ENCODE data around the gene AHNAK2.
"Not testable (repeated sequence)": the region's sequence is repeated elsewhere in the genome, so short reads cannot be mapped to it uniquely, and the experiment has no call there.

AHNAK2 gene

DNA sequence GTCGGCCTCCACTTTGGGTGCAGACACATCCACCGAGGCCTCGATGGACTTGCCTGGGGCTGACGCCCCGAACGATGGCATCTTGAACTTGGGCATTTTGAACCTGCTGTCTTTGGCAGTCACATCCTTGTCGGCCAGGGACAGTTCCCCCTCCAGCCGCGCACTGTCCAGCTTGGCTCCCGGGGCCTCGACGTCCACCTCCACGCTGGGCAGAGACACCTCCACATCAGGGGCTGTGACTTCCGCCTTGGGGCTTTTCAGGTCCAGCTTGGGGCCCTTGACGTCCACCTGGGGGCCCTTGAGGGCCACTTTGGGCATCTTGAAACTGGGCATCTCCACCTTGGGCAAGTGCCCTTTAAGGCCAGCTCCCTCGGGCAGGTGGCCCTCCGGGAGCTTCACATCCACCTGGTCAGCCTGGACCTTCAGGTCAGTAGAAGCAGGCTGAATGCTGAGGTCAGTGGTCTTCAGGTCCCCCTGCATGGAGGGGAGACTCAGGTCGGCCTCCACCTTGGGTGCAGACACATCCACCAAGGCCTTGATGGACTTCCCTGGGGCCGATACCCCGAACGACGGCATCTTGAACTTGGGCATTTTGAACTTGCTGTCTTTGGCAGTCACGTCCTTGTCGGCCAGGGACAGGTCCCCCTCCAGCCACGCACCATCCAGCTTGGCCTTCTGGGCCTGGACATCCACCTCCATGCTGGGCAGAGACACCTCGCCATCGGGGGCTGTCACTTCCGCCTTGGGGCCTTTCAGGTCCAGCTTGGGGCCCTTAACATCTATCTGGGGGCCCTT, 26.1 kb downstream of the AHNAK2 start:
- not testable (repeated sequence) for DNase-seq (ENCODE audit: low read depth)

DNA sequence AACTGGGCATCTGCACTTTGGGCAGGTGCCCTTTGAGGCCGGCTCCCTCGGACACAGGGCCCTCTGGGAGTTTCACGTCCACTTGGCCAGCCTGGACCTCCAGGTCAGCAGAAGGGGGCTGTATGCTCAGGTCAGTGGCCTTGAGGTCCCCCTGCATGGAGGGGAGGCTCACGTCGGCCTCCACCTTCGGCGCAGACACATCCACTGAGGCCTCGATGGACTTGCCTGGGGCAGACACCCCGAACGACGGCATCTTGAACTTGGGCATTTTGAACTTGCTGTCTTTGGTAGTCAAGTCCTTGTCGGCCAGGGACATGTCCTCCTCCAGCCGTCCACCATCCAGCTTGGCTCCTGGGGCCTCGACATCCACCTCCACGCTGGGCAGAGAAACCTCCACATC, 27.5 kb downstream of the AHNAK2 start:
- not testable (repeated sequence) for DNase-seq (ENCODE audit: low read depth)

DNA sequence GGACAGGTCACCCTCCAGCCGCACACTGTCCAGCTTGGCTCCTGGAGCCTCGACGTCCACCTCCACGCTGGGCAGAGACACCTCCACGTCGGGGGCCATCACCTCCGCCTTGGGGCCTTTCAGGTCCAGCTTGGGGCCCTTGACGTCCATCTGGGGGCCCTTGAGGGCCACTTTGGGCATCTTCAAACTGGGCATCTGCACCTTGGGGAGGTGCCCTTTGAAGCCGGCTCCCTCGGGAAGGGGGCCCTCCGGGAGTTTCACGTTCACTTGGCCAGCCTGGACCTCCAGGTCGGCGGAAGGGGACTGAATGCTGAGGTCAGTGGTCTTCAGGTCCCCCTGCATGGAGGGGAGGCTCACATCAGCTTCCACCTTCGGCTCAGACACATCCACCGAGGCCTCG, 28.2 kb downstream of the AHNAK2 start:
- DNase-seq (ENCODE audit: low read depth), result no peak

DNA sequence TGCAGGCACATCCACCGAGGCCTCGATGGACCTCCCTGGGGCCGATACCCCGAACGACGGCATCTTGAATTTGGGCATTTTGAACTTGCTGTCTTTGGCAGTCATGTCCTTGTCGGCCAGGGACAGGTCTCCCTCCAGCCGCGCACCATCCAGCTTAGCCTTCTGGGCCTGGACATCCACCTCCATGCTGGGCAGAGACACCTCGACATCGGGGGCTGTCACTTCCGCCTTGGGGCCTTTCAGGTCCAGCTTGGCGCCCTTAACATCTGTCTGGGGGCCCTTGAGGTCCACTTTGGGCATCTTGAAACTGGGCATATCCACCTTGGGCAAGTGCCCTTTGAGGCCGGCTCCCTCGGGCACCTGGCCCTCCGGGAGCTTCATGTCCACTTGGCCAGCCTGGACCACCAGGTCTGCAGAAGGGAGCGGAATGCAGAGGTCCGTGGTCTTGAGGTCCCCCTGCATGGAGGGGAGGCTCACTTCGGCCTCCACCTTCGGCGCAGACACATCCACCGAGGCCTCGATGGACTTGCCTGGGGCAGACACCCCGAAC, 28.7 kb downstream of the AHNAK2 start:
- not testable (repeated sequence) for DNase-seq (ENCODE audit: low read depth)

DNA sequence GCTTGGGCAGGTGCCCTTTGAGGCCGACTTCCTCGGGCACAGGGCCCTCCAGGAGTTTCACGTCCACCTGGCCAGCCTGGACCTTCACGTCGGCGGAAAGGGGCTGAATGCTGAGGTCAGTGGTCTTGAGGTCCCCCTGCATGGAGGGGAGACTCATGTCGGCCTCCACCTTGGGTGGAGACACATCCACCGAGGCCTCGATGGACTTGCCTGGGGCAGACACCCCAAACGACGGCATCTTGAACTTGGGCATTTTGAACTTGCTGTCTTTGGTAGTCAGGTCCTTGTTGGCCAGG, 29.5 kb downstream of the AHNAK2 start:
- no peak for DNase-seq (ENCODE audit: low read depth)

DNA sequence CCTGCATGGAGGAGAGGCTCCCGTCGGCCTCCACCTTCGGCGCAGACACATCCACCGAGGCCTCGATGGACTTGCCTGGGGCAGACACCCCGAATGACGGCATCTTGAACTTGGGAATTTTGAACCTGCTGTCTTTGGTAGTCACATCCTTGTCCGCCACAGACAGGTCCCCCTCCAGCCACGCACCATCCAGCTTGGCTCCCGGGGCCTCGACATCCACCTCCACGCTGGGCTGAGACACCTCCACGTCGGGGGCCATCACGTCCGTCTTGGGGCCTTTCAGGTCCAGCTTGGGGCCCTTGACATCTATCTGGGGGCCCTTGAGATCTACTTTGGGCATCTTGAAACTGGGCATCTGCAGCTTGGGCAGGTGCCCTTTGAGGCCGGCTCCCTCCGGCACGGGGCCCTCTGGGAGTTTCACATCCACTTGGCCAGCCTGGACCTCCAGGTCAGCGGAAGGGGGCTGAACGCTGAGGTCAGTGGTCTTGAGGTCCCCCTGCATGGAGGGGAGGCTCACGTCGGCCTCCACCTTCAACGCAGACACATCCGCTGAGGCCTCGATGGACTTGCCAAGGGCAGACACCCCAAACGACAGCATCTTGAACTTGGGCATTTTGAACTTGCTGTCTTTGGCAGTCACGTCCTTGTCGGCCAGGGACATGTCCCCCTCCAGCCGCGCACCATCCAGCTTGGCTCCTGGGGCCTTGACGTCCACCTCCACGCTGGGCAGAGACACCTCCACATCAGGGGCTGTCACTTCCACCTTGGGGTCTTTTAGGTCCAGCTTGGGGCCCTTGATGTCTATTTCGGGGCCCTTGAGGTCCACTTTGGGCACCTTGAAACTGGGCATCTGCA, 30.1 kb downstream of the AHNAK2 start:
- DNase-seq (ENCODE audit: low read depth), result not testable (repeated sequence)

DNA sequence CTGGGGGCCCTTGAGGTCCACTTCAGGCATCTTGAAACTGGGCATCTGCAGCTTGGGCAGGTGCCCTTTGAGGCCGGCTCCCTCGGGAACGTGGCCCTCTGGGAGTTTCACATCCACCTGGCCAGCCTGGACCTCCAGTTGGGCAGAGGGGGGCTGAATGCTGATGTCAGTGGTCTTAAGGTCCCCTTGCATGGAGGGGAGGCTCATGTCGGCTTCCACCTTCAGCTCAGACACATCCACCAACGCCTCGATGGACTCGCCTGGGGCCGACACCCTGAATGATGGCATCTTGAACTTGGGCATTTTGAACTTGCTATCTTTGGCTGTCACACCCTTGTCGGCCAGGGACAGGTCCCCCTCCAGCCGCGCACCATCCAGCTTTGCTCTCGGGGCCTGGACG, 31.0 kb downstream of the AHNAK2 start:
- not testable (repeated sequence) for DNase-seq (ENCODE audit: low read depth)

DNA sequence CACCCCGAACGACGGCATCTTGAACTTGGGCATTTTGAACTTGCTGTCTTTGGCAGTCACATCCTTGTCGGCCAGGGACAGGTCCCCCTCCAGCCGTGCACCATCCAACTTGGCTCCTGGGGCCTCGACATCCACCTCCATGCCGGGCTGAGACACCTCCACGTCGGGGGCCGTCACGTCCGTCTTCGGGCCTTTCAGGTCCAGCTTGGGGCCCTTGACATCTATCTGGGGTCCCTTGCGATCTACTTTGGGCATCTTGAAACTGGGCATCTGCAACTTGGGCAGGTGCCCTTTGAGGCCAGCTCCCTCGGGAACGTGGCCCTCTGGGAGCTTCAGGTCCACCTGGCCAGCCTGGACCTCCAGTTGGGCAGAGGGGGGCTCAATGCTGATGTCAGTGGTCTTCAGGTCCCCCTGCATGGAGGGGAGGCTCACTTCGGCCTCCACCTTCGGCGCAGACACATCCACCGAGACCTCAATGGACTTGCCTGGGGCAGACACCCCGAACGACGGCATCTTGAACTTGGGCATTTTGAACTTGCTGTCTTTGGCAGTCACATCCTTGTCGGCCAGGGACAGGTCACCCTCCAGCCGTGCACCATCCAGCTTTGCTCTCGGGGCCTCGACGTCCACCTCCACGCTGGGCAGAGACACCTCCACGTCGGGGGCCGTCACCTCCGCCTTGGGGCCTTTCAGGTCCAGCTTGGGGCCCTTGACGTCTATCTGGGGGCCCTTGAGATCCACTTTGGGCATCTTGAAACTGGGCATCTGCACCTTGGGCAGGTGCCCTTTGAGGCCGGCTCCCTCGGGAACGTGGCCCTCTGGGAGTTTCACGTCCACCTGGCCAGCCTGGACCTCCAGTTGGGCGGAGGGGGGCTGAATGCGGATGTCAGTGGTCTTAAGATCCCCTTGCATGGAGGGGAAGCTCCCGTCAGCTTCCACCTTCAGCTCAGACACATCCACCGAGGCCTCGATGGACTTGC, 31.9 kb downstream of the AHNAK2 start:
- DNase-seq (ENCODE audit: low read depth), result not testable (repeated sequence)

DNA sequence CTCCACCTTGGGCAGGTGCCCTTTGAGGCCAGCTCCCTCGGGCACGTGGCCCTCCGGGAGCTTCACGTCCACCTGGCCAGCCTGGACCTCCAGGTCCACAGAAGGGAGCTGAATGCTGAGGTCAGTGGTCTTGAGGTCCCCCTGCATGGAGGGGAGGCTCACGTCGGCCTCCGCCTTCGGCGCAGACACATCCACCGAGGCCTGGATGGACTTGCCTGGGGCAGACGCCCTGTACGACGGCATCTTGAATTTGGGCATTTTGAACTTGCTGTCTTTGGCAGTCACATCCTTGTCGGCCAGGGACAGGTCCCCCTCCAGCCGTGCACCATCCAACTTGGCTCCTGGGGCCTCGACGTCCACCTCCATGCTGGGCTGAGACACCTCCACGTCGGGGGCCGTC, 32.9 kb downstream of the AHNAK2 start:
- not testable (repeated sequence) for DNase-seq (ENCODE audit: low read depth)

DNA sequence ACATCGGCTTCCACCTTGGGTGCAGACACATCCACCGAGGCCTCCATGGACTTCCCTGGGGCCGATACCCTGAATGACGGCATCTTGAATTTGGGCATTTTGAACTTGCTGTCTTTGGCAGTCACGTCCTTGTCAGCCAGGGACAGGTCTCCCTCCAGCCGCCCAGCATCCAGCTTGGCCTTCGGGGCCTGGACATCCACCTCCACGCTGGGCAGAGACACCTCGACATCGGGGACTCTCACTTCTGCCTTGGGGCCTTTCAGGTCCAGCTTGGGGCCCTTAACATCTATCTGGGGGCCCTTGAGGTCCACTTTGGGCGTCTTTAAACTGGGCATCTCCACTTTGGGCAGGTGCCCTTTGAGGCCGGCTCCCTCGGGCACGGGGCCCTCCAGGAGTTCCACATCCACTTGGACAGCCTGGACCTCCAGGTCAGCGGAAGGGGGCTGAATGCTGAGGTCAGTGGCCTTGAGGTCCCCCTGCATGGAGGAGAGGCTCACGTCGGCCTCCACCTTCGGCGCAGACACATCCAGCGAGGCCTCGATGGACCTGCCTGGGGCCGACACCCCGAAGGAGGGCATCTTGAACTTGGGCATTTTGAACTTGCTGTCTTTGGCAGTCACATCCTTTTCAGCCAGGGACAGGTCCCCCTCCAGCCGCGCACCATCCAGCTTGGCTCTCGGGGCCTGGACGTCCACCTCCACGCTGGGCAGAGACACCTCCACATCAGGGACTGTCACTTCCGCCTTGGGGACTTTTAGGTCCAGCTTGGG, 33.6 kb downstream of the AHNAK2 start:
- not testable (repeated sequence) for DNase-seq (ENCODE audit: low read depth)

DNA sequence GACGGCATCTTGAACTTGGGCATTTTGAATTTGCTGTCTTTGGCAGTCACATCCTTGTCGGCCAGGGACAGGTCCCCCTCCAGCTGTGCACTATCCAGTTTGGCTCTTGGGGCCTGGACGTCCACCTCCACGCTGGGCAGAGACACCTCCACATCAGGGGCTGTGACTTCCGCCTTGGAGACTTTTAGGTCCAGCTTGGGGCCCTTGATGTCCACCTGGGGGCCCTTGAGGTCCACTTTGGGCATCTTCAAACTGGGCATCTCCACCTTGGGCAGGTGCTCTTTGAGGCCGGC, 34.2 kb downstream of the AHNAK2 start:
- DNase-seq (ENCODE audit: low read depth), result not testable (repeated sequence)

DNA sequence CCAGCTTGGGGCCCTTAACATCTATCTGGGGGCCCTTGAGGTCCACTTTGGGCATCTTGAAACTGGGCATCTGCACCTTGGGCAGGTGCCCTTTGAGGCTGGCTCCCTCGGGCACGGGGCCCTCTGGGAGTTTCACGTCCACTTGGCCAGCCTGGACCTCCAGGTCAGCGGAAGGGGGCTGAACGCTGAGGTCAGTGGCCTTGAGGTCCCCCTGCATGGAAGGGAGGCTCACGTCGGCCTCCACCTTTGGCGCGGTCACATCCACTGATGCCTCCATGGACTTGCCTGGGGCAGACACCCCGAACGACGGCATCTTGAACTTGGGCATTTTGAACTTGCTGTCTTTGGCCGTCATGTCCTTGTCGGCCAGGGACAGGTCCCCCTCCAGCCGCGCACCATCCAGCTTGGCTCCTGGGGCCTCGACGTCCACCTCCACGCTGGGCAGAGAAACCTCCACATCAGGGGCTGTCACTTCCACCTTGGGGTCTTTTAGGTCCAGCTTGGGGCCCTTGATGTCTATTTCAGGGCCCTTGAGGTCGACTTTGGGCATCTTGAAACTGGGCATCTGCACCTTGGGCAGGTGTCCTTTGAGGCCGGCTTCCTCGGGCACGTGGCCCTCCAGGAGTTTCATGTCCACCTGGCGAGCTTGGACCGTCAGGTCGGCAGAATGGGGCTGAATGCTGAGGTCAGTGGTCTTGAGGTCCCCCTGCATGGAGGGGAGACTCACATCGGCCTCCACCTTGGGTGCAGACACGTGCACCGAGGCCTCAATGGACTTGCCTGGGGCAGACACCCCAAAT, 34.8 kb downstream of the AHNAK2 start:
- DNase-seq (ENCODE audit: low read depth), result not testable (repeated sequence)

DNA sequence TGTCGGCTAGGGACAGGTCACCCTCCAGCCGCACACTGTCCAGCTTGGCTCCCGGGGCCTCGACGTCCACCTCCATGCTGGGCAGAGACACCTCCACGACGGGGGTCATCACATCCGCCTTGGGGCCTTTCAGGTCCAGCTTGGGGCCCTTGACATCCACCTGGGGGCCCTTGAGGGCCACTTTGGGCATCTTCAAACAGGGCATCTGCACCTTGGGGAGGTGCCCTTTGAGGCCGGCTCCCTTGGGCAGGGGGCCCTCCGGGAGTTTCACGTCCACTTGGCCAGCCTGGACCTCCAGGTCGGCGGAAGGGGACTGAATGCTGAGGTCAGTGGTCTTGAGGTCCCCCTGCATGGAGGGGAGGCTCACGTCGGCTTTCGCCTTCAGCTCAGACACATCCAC, 35.6 kb downstream of the AHNAK2 start:
- DNase-seq (ENCODE audit: low read depth), result no peak

DNA sequence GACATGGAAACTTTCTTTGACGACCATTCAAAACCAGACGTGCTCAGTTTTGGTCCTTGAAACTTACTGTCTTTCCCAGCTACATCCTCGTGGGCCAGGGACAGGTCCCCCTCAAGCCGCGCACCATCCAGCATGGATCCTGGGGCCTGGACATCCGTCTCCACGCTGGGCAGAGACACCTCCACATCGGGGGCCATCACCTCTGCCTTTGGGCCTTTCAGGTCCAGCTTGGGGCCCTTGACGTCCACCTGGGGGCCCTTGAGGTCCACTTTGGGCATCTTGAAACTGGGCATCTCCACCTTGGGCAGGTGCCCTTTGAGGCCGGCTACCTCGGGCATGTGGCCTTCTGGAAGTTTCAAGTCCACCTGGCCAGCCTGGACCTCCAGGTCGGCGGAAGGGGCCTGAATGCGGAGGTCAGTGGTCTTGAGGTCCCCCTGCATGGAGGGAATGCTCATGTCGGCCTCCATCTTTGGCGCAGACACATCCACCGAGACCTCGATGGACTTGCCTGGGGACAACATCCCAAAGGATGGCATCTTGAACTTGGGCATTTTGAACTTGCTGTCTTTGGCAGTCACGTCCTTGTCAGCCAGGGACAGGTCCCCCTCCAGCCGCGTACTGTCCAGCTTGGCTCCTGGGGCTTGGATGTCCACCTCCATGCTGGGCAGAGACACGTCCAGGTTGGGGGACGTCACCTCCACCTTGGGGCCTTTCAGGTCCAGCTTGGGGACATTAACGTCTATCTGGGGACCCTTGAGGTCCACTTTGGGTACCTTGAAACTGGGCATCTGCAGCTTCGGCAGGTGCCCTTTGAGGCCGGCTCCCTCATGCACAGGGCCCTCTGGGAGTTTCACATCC, 36.4 kb downstream of the AHNAK2 start:
- no peak for DNase-seq (ENCODE audit: low read depth)

DNA sequence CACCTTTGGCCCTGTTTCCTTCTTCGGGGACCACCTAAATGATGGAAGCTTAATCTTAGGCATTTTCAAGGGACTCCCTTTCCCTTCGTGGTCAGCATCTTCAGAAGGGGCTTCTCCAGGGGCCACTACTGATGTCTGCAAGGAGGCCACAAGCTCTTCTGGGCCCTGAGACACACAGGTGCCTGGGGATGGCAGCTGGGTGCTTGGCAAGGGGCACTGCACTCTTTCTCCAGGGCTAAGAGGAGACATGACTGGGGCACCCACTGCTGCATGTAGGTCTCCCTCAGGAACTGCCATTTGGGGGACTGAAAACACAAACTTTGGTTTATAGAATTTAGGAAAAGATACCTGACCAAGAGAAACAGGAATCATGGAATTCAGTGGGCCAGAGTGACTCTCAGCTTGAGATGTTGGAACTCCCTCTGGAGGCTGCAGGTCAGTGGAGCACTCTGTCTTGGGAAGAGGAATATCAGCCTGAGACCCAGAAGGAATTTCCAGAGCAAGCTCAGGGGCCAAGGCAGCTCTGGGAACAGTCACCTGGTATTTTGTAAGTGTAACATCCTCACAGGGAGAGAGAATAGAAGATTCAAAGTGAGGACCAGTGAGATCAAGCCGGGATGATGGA, 37.5 kb downstream of the AHNAK2 start:
- DNase-seq (ENCODE audit: low read depth), result no peak

DNA sequence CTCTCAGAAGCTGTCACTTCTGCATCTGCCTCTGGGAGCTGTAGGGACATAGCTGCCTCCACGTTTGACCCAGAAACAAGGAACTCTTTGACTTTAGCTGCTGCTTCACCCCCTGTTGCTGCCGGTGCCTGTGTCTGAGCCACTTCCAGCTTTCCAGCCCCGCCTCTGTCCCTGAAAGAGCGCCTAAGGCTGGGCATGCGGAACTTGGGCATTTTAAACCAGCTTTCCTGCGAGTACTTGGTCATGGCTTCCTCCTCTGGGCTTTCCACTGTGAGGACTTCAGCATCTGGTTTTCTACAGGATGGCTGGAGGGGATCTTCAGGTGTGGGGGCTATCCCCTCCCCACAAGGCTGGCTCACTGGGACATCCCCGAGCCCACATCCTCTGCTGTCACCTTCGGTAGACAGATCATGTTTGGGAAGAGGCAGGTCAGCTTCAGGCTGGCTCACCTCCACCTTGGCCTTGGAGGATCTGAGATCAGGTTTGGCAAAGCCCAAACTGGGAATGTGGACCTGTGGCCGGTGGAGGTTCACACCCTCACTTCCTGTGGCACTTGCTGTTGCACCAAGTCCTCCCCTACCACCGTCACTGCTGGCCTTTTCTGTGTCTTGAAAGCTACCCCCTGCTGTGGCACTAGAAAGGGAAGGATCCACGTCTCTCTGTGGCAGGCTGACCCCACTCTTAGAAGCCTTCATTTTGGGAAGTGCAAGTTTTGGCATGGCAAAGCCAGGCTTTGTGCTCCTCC, 38.3 kb downstream of the AHNAK2 start:
- no peak for DNase-seq (ENCODE audit: low read depth)

DNA sequence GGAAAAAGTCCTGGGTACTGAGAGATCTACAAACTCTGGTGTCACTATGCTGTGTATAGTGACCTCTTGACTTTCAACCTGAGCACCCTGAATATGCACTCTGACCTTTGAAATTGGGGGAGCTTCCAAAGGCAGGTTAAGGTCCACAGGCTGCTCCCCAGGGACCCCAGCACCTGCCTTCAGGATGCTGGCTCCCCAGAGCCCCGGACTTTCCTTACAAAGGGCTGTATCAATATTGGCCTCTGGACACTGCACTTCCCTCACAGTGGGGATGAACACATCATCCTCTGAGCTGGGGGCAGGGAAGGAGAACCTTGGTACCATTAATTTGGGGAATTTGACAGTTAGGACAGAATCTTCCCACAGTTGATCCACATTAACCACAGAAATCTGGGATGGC, 39.2 kb downstream of the AHNAK2 start:
- DNase-seq (ENCODE audit: low read depth), result no peak

DNA sequence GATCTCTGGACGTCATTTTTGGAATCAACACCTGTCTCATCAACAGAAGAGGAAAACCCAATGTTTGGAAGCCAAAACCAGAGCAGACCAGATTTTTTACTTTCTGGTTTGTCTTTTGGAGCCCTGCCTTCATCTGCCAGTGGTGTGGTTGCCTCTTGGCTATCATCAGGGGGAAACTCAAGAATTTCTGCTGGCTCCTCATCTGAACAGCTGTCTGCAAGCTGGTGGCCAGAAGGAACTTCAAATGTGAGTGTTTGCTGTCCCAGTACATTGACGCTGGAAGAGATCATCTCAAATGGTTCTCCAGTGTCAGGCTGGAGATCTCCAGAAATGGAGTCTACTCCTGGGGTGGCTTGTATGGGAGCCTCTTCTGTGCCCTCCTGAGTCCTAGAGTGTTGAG, 39.7 kb downstream of the AHNAK2 start:
- DNase-seq (ENCODE audit: low read depth), result no peak

Measured in stimulated activated CD8-positive, alpha-beta memory T cell treated with anti-CD3 and anti-CD28 coated beads, Interleukin-15, amount 100 ng/mL, for 24 hours (primary cell).